HG02870 (cell line): ENCODE measurements around the gene PTH1R.

Source experiments
- ATAC-seq: cut with Tn5 transposase; IDR thresholded peaks from one replicate; pipeline ENCODE4 v1.9.1; 2021; ENCODE audit warnings: mild to moderate bottlenecking, moderate library complexity; ENCODE audit not compliant: unreplicated experiment

The PTH1R gene

GRCh38 chr3:46849686-46850467 lies 27.6 kb upstream of the PTH1R start:
- no peak for ATAC-seq

- no peak for ATAC-seq
Measured at GRCh38 chr3:46850468-46850779, 27.1 kb upstream of the PTH1R start.

- no peak for ATAC-seq
Measured at GRCh38 chr3:46851364-46852333, 25.9 kb upstream of the PTH1R start.

DNA sequence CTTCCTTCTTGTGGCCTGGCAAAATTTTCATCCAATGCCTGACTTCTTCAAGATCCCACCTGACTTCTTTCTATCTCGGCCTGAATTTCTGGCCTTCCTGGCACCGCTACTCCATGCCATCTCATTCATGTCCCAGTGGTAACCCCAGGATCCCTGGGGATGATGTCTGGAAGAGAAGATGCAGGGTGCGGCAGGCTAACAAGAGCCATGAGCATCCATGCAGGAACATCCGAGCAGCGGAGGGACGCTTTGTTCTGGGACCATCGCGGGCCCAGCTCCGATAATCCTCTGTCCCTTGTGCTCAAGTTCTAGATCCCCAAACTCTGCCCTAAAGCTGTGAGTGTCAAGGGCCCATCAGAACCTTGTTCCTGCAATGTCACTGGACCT lies 25.2 kb upstream of the PTH1R start:
- no peak for ATAC-seq

DNA sequence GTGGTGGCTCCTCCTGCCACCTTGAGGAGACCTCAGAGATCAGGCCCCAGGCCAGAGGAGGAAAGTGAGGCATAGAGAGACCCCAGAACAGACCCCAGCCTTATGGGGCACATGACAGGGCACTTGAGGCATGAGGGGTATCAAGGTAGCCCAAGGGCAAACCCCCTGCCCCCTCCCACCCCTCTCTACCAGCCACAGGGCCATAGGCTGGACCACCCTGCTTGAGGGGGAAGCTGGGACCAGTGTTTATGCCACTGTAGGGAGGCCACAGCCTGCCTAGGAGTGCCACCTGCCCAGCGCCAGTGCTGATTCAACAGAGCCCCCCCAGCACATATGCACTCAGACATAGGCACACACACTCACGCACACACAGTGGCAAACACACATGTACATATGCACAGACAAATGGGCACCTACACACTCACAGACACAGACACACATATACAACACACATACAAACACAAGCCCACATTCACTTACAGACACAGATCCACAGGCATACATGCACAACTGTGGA lies 24.6 kb upstream of the PTH1R start:
- no peak for ATAC-seq

GRCh38 chr3:46853441-46854415 lies 23.8 kb upstream of the PTH1R start:
- ATAC-seq = no peak

DNA sequence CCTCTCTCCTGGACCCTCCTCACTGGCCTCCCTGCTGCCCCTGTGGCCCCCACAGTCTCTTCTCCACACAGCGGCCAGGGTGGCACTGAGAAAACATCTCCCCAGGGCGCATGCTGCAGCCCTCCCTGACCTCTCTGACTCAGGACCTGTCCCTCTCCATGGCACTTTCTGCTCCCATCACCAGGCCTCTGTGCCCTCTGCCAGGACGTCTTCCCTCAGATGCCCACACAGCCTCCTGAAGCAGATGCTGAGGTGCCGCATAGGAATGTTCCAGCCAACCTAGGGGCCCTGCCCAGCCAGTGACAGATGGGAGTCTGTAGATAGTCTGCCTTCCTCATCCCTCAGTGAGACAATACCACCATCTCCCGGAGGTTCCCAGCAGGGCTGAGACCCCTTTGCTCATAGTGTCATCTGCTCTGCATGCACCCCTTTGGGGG lies 22.9 kb upstream of the PTH1R start:
- no peak for ATAC-seq

DNA sequence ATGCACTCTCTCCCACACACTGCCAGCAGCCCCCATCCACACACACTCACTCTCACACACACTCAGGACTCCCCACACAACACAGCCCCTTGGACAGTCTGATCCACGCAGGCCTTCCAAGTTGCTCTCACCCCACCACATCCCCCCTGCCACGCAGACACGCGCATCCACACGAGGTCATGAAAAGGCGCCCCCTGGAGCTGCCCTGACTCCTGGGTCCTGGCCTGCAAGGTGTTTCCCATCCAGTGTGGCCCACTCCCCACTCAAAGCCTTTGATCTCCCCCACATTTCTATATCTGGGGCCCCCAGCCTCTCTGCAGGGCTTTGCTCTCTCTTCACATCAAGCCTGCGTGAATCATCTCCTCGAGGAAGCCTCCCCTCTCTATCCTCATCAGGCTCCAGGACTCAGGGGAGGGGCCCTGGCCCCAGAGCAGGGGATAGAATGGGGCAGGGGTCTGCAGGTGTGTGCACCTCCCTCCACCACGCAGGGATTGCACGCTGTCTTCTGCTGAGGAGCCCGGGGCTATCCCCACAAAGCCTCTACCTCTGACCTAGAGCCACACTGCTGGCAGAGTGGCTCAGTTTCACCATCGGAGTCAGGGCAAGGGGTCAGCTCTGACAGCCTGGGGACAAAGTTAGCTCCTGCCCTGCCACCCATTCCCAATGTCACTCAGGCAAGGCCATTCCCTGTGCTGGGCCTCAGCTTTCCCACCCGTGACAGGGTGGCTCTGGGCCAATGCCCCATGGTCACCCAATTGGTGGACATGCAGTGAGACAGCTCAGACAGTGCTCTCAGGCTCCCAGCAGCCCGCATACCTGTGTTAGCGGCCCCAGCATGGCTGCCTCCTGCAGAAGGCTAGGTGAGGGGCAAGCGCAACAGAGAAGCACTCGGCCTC lies 20.7 kb upstream of the PTH1R start:
- ATAC-seq = no peak

DNA sequence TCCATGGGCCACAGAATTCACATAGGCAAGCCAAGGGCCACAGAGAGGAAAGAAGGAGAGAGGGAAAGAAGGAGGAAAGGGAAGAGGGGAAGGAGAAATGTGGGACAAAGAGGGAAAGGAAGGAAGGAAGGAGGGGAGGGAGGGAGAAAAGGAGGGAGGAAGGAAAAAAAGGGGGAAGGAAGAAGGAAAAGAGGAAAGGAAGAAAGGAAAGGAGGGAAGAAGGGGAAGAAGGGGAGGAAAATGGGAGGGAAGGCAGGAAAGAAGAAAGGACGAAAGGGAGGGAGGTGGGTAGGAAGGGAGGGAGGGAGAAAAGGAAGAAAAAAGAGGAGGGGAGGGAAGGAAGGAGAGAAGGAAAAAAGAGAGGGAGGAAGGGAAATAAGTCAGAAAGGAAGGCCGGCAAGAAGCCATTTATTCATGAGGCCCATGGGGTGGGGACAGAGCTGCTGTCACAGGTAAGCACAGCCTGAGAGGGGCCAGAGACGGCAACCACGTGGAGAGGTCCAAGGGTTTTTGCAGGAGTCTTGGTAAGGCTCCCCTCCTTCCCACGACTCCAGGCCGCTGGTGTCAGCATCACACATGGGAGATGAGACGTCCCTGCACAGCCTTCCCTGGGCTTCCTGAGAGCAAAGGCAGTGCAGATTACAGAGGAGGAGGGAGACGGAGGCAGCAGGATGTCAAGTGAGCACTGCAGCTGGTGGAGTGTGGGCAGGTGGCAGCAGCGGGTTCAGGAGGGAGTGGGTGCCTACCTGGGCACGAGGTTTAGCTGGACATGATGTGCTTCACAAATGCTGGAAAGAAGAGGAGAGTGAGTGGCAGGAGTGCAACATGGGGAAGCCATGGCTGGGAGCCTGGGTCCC lies 19.8 kb upstream of the PTH1R start:
- ATAC-seq = no peak

- ATAC-seq = no peak
Measured at GRCh38 chr3:46858456-46858855, 19.1 kb upstream of the PTH1R start.

GRCh38 chr3:46859001-46859710 lies 18.4 kb upstream of the PTH1R start:
- no peak for ATAC-seq

GRCh38 chr3:46860017-46860809 lies 17.3 kb upstream of the PTH1R start:
- no peak for ATAC-seq

GRCh38 chr3:46860810-46861604 lies 16.5 kb upstream of the PTH1R start:
- no peak for ATAC-seq

DNA sequence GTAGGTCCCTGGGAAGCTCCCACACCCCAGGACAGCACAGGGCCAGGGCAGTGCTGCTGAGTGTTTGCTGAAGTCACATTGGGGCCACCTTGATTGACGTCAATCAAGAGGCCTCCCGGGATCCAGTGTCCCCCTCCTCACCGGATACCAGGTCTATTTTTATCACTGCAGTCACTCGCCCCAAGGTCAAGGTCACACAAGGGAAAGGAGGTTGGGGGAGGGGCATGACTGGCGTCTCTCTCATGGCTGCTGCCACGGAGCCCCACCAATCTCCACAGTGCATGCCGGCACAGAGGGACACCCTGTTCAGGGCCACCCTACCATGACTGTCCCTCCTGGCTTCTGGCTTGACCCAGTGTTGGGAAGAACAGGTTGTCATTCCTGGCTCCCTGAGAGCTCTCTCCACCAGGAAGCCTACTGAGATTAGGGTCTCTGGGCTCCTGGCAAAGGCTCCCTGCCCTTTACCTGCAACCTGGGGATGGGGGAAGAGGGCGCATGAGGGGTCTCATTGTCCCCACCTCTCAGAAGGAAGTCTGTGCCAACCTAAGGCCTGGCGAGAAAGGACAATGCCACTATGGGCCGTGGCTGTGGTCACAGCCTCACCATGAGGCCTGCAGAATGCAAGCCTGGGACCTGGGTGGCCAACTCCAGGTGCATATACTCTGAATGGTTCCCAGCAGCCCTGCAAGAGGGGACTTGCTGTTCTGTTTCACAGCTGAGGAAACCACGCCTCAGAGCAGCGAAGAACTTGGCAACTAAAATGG lies 15.7 kb upstream of the PTH1R start:
- no peak for ATAC-seq

- no peak for ATAC-seq
Measured at GRCh38 chr3:46862369-46863025, 15.0 kb upstream of the PTH1R start.
